Measurements from ENCODE around the gene COG5. TPM values are rescaled to one million over a fixed set of nuclear protein-coding genes. Genes with fewer than 3 reads are reported as not detected.

Gene COG5
- total and polyA plus RNA-seq, 2 of the 8 experiments (the other 6 are each of a cell fraction or from before 2014, with no cell fraction given), result 10.5 to 28.1 TPM

DNA sequence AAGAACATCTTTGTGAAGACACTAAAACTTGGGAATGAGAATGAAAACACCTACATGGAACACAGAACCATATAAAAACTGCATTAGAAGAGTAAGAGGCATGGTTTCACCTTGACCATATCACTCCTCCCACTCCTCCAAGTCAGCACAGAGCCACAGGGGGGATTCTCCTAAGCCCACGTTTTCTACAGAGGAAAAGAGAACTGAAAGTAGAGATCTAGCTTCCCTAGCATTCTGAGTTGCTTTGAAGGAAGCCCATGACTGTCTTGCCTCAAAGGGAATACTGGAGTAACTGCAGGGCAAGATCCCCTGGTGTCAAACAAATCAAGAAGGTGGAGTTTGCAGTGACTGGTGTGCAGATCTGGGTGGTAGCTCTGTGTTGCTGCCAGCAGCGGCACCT is 351.0 kb downstream of the COG5 start:
- H3K4ac ChIP-seq (replicated peaks; ENCODE audit: insufficient read length, low read depth, low read length), result no peak overlapping the region
- H2BK12ac ChIP-seq (ENCODE audit: low read depth, low read length), result no peak overlapping the region
- H3K9ac ChIP-seq (replicated peaks in 1 of 4; ENCODE audit: extremely low read depth in 1 of 4, low read depth in 3 of 4, low read length in 3 of 4), result no peak overlapping the region
- no peak overlapping the region for H2BK20ac ChIP-seq (ENCODE audit: low read length)
- FAIRE-seq, result no peak
- WGBS, 2 experiments (ENCODE audit: extremely low coverage in 1 of 2, insufficient coverage in 1 of 2, insufficient read length in 1 of 2, insufficient replicate concordance in 2 of 2, low coverage in 1 of 2, low lambda C conversion rate in 2 of 2, missing lambda C conversion rate in 1 of 2), result 82% methylated on average over 2 of the region's 2 CpGs; no CpG with 5 or more reads in 1 of the 2 experiments
- H3K56ac ChIP-seq (replicated peaks; ENCODE audit: insufficient read length, low read depth, low read length), result no peak overlapping the region
- no peak overlapping the region for H4K5ac ChIP-seq (ENCODE audit: insufficient read length, low read depth, low read length)
- H2AFZ ChIP-seq (ENCODE audit: low read length), result no peak overlapping the region
- no peak overlapping the region for H4K91ac ChIP-seq (replicated peaks; ENCODE audit: insufficient read length, low read length)
- H4K8ac ChIP-seq (ENCODE audit: extremely low read depth, insufficient read depth, low read length), result no peak overlapping the region
- POLR2A ChIA-PET (ENCODE audit: partially characterized antibody), result interaction anchor here (1.5 kb wide), 1 partner anchor 14 kb away, joined by 5 read pairs; no protein-coding TSS in a partner anchor
- H3K4me3 ChIP-seq (ENCODE audit: extremely low read depth in 1 of 4, insufficient read depth in 2 of 4, low read depth in 3 of 4, low read length in 4 of 4), result no peak overlapping the region
- H3K9me3 ChIP-seq (ENCODE audit: insufficient read depth in 2 of 2, low read depth in 1 of 2, low read length in 1 of 2), result no peaks in the 10 kb centered on the region
- H3K23me2 ChIP-seq (ENCODE audit: low read depth, low read length), result no peaks in the 10 kb centered on the region
- no peak overlapping the region for H3K4me2 ChIP-seq (ENCODE audit: insufficient read depth in 1 of 2, low read depth in 2 of 2, low read length in 2 of 2)
- CTCF ChIA-PET (ENCODE audit: partially characterized antibody), result interaction anchor here (0.9 to 2.7 kb wide), 12 partner anchors 10 to 420 kb away, joined by 3 to 10 read pairs (median 4); no protein-coding TSS in a partner anchor
- H3K79me2 ChIP-seq (ENCODE audit: control insufficient read depth in 1 of 2, insufficient read depth in 2 of 2, low read length in 2 of 2), result no peaks in the 10 kb centered on the region
- no peak overlapping the region for H2BK120ac ChIP-seq (replicated peaks; ENCODE audit: low read depth, low read length)
- H2AK5ac ChIP-seq (ENCODE audit: low read depth, low read length), result no peak overlapping the region
- H3K27ac ChIP-seq (ENCODE audit: low read depth, low read length), result no peak overlapping the region
- peaks cover 0 to 5% (median 0%) of the 10 kb centered on the region in 4 experiments; a peak in 1 of 8 replicates for H3K36me3 ChIP-seq (ENCODE audit: control insufficient read depth in 2 of 4, insufficient read depth in 4 of 4, low read length in 3 of 4)
- no peaks in the 10 kb centered on the region for H3K79me1 ChIP-seq (ENCODE audit: low read depth, low read length)
- H3K4me1 ChIP-seq (replicated peaks in 1 of 4; ENCODE audit: control insufficient read depth in 3 of 4, insufficient read depth in 4 of 4, low read length in 3 of 4), result no peaks in the 10 kb centered on the region
- no peak overlapping the region for H3K14ac ChIP-seq (ENCODE audit: insufficient read length)
- no peak for DNase-seq (ENCODE audit: low read depth in 1 of 2, low spot score in 2 of 2)
- no peak overlapping the region for H2BK15ac ChIP-seq (ENCODE audit: low read length)
- H3K27me3 ChIP-seq (replicated peaks in 1 of 4; ENCODE audit: control insufficient read depth in 3 of 4, extremely low read depth in 1 of 4, insufficient read depth in 3 of 4, low read length in 3 of 4), result no peaks in the 10 kb centered on the region
- H2BK5ac ChIP-seq (ENCODE audit: low read depth, low read length), result no peak overlapping the region
- H3K18ac ChIP-seq (ENCODE audit: extremely low read depth, low read length), result no peak overlapping the region
- no peaks in the 10 kb centered on the region for H4K20me1 ChIP-seq (replicated peaks in 1 of 2; ENCODE audit: control insufficient read depth in 1 of 2, insufficient read depth in 2 of 2, low read length in 2 of 2)
- no peak overlapping the region for H3K23ac ChIP-seq (ENCODE audit: insufficient read length)
- no peak for TF ChIP-seq EZH2 (IDR thresholded peaks at IDR 0.05; ENCODE audit: low read depth, low read length, severe bottlenecking)
- no peak for TF ChIP-seq RNF2 (IDR thresholded peaks at IDR 0.05; ENCODE audit: borderline replicate concordance, low read depth, low read length, missing control alignments, poor library complexity, severe bottlenecking)
- no peak for TF ChIP-seq NRF1 (IDR thresholded peaks at IDR 0.05; ENCODE audit: low read depth, low read length)
- no peak for TF ChIP-seq GABPA (IDR thresholded peaks at IDR 0.05; ENCODE audit: borderline replicate concordance, insufficient read depth, low read length)
- no peak for TF ChIP-seq NANOG (IDR thresholded peaks at IDR 0.05; ENCODE audit: insufficient read depth, low read depth, low read length, poor library complexity, severe bottlenecking)
- no peak for TF ChIP-seq BACH1 (IDR thresholded peaks at IDR 0.05; ENCODE audit: low read length)
- TF ChIP-seq ASH2L (IDR thresholded peaks at IDR 0.05; ENCODE audit: low read length), result no peak
- TF ChIP-seq RBBP5 (IDR thresholded peaks at IDR 0.05; ENCODE audit: borderline replicate concordance, low read depth, low read length), result no peak
- TF ChIP-seq HDAC6 (IDR thresholded peaks at IDR 0.05; ENCODE audit: low read depth, low read length), result no peak
- no peak for TF ChIP-seq TCF12 (IDR thresholded peaks at IDR 0.05; ENCODE audit: low read depth, low read length)
- TF ChIP-seq EGR1 (IDR thresholded peaks at IDR 0.05; ENCODE audit: borderline replicate concordance, low read depth, low read length), result no peak
- TF ChIP-seq SIRT6 (IDR thresholded peaks at IDR 0.05; ENCODE audit: low read length), result no peak
